Loucy (cell line): ENCODE data around the gene EMILIN3.

Experiments
- H2AFZ ChIP-seq: fragments of 200-600 bp; sonication (generic); 2 replicates; pipeline ENCODE4 v1.6.0; 2016; ENCODE audit warnings: antibody characterized with exemption, mild to moderate bottlenecking, low read length, moderate library complexity
- H3F3A ChIP-seq: fragments of 200-600 bp; 2 replicates; pipeline ENCODE4 v1.6.0; 2016; ENCODE audit warnings: antibody characterized with exemption, low read depth, mild to moderate bottlenecking
- H3K27me3 ChIP-seq: fragments of 200-600 bp; sonication (generic); 2 replicates; pipeline ENCODE4 v1.6.1; 2014; ENCODE audit warnings: low read length, mild to moderate bottlenecking; ENCODE audit not compliant: insufficient read depth, poor library complexity, severe bottlenecking
- H3K36me3 ChIP-seq: fragments of 200-600 bp; sonication (generic); 2 replicates; pipeline ENCODE4 v1.6.1; 2016; ENCODE audit warnings: low read length; ENCODE audit not compliant: insufficient read depth
- H3K4me1 ChIP-seq: fragments of 200-600 bp; sonication (generic); 2 replicates; pipeline ENCODE4 v1.5.1; 2014; ENCODE audit warnings: low read length, mild to moderate bottlenecking; ENCODE audit not compliant: insufficient read depth, poor library complexity, severe bottlenecking
- H3K4me2 ChIP-seq: fragments of 200-600 bp; sonication (generic); 2 replicates; pipeline ENCODE4 v1.6.0; 2014; ENCODE audit warnings: antibody characterized with exemption, low read length, low read depth, mild to moderate bottlenecking; ENCODE audit not compliant: poor library complexity, severe bottlenecking
- H3K4me3 ChIP-seq: fragments of 200-600 bp; sonication (generic); 2 replicates; pipeline ENCODE4 v1.5.1; 2014; ENCODE audit warnings: low read length, mild to moderate bottlenecking, mixed read lengths; ENCODE audit not compliant: poor library complexity, severe bottlenecking
- H3K79me2 ChIP-seq: fragments of 200-600 bp; sonication (generic); 2 replicates; pipeline ENCODE4 v1.6.1; 2014; ENCODE audit warnings: low read length; ENCODE audit not compliant: insufficient read depth
- H3K9ac ChIP-seq: fragments of 200-600 bp; sonication (generic); 2 replicates; pipeline ENCODE4 v1.6.0; 2014; ENCODE audit warnings: mild to moderate bottlenecking, low read depth, low read length, moderate library complexity; ENCODE audit not compliant: poor library complexity, severe bottlenecking
- H3K9me2 ChIP-seq: fragments of 200-600 bp; sonication (generic); replicated peaks from 2 replicates; pipeline ENCODE4 v1.6.1; 2016; ENCODE audit warnings: low read depth, low read length, mixed read lengths
- H3K9me3 ChIP-seq: fragments of 200-600 bp; sonication (generic); 2 replicates; pipeline ENCODE4 v1.6.1; 2014; ENCODE audit warnings: mild to moderate bottlenecking, antibody characterized with exemption, low read length, low read depth; ENCODE audit not compliant: insufficient read depth
- H4K20me1 ChIP-seq: fragments of 200-600 bp; sonication (generic); 2 replicates; pipeline ENCODE4 v1.6.0; 2014; ENCODE audit warnings: antibody characterized with exemption, low read length, mild to moderate bottlenecking; ENCODE audit not compliant: insufficient read depth, poor library complexity, severe bottlenecking
- CTCF ChIP-seq: fragments of 200-600 bp; sonication (generic); conservative IDR thresholded peaks from 2 replicates; pipeline ENCODE4 v1.5.1; 2014; ENCODE audit warnings: mild to moderate bottlenecking, antibody characterized with exemption, low read length
- EZH2phosphoT487 ChIP-seq: fragments of 200-600 bp; IDR thresholded peaks from 2 replicates; pipeline ENCODE4 v1.6.1; 2018; ENCODE audit warnings: antibody characterized with exemption, mild to moderate bottlenecking, moderate library complexity, borderline replicate concordance

Gene EMILIN3

GRCh38 chr20:41362748-41363140, 3.9 kb downstream of the EMILIN3 start:
- H3K9ac ChIP-seq: no peak overlapping the region
- no peaks in the 10 kb centered on the region for H3K79me2 ChIP-seq
- no peaks in the 10 kb centered on the region for H3K36me3 ChIP-seq
- no peak overlapping the region for H3K4me3 ChIP-seq
- no peaks in the 10 kb centered on the region for H3F3A ChIP-seq
- TF ChIP-seq EZH2phosphoT487 (no peak), CTCF (no peak)
- H3K4me2 ChIP-seq: no peak overlapping the region
- no peak overlapping the region for H2AFZ ChIP-seq
- no peaks in the 10 kb centered on the region for H3K27me3 ChIP-seq
- H3K4me1 ChIP-seq: no peaks in the 10 kb centered on the region
- no peaks in the 10 kb centered on the region for H4K20me1 ChIP-seq
- no peaks in the 10 kb centered on the region for H3K9me3 ChIP-seq
- no peaks in the 10 kb centered on the region for H3K9me2 ChIP-seq

GRCh38 chr20:41361757-41362747, 4.6 kb downstream of the EMILIN3 start:
- Histone ChIP-seq H3F3A (no peaks in the 10 kb centered on the region), H3K4me3 (no peak overlapping the region), H2AFZ (no peak overlapping the region), H3K4me1 (no peaks in the 10 kb centered on the region), H3K9me3 (no peaks in the 10 kb centered on the region), H3K9ac (no peak overlapping the region), H3K79me2 (no peaks in the 10 kb centered on the region), H3K36me3 (no peaks in the 10 kb centered on the region), H3K9me2 (no peaks in the 10 kb centered on the region), H4K20me1 (no peaks in the 10 kb centered on the region), H3K27me3 (no peaks in the 10 kb centered on the region), H3K4me2 (no peak overlapping the region)
- TF ChIP-seq EZH2phosphoT487: no peak
- TF ChIP-seq CTCF: no peak

- TF ChIP-seq CTCF (no peak), EZH2phosphoT487 (no peak)
- no peaks in the 10 kb centered on the region for H3K9me2 ChIP-seq
These were observed 5.5 kb downstream of the EMILIN3 start for GRCh38 chr20:41360831-41361756.

More at GRCh38 chr20:41360831-41361756, 5.5 kb downstream of the EMILIN3 start:
- H2AFZ ChIP-seq: no peak overlapping the region
- H3K9me3 ChIP-seq: no peaks in the 10 kb centered on the region
- H3K9ac ChIP-seq: no peak overlapping the region
- no peaks in the 10 kb centered on the region for H3F3A ChIP-seq
- H3K4me2 ChIP-seq: no peak overlapping the region
- no peaks in the 10 kb centered on the region for H3K27me3 ChIP-seq
- H3K4me1 ChIP-seq: no peaks in the 10 kb centered on the region
- no peaks in the 10 kb centered on the region for H3K79me2 ChIP-seq
- H3K4me3 ChIP-seq: no peak overlapping the region
- H4K20me1 ChIP-seq: no peaks in the 10 kb centered on the region
- H3K36me3 ChIP-seq: no peaks in the 10 kb centered on the region
